ENCODE measurements around the gene GSTP1. TPM values are rescaled to one million over a fixed set of nuclear protein-coding genes. Genes with fewer than 3 reads are reported as not detected.

Gene GSTP1
- total and polyA plus RNA-seq, 9 of the 15 experiments (the other 6 are each of a cell fraction or from before 2014, with no cell fraction given) = 592 to 2,150 (median 1,204) TPM

GRCh38 chr11:67572747-67573419, 10.7 kb upstream of the GSTP1 start (continued):
- TF ChIP-seq, protein P1, sequence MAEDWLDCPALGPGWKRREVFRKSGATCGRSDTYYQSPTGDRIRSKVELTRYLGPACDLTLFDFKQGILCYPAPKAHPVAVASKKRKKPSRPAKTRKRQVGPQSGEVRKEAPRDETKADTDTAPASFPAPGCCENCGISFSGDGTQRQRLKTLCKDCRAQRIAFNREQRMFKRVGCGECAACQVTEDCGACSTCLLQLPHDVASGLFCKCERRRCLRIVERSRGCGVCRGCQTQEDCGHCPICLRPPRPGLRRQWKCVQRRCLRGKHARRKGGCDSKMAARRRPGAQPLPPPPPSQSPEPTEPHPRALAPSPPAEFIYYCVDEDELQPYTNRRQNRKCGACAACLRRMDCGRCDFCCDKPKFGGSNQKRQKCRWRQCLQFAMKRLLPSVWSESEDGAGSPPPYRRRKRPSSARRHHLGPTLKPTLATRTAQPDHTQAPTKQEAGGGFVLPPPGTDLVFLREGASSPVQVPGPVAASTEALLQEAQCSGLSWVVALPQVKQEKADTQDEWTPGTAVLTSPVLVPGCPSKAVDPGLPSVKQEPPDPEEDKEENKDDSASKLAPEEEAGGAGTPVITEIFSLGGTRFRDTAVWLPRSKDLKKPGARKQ (CRISPR knock-in tag; IDR thresholded peaks at IDR 0.05) = no peak
- TF ChIP-seq, protein P2, sequence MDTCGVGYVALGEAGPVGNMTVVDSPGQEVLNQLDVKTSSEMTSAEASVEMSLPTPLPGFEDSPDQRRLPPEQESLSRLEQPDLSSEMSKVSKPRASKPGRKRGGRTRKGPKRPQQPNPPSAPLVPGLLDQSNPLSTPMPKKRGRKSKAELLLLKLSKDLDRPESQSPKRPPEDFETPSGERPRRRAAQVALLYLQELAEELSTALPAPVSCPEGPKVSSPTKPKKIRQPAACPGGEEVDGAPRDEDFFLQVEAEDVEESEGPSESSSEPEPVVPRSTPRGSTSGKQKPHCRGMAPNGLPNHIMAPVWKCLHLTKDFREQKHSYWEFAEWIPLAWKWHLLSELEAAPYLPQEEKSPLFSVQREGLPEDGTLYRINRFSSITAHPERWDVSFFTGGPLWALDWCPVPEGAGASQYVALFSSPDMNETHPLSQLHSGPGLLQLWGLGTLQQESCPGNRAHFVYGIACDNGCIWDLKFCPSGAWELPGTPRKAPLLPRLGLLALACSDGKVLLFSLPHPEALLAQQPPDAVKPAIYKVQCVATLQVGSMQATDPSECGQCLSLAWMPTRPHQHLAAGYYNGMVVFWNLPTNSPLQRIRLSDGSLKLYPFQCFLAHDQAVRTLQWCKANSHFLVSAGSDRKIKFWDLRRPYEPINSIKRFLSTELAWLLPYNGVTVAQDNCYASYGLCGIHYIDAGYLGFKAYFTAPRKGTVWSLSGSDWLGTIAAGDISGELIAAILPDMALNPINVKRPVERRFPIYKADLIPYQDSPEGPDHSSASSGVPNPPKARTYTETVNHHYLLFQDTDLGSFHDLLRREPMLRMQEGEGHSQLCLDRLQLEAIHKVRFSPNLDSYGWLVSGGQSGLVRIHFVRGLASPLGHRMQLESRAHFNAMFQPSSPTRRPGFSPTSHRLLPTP (IDR thresholded peaks at IDR 0.05; ENCODE audit: borderline replicate concordance, extremely low read depth, insufficient read length) = no peak
- TF ChIP-seq KDM1A (IDR thresholded peaks at IDR 0.05) (peak in 1 of 2 experiments; percentile 18; a peak in 1 of 4 replicates), RBFOX2 (IDR thresholded peaks at IDR 0.05; ENCODE audit: low read depth, low read length) (peak; percentile 46), TAF9B (IDR thresholded peaks at IDR 0.05; ENCODE audit: partially characterized antibody) (peak; percentile 48), GTF2F1 (IDR thresholded peaks at IDR 0.05; ENCODE audit: low read depth, low read length) (no peak), RNF2 (IDR thresholded peaks at IDR 0.05) (no peak), NFXL1 (CRISPR knock-in tag; IDR thresholded peaks at IDR 0.05) (no peak), RBM15 (IDR thresholded peaks at IDR 0.05; ENCODE audit: insufficient read depth, low read length) (no peak), CCNT2 (IDR thresholded peaks at IDR 0.05; ENCODE audit: borderline replicate concordance, extremely low read depth, insufficient read length, low read depth, low read length) (no peak), ZNF212 (CRISPR knock-in tag; IDR thresholded peaks at IDR 0.05) (no peak), HDAC8 (tag; IDR thresholded peaks at IDR 0.05) (no peak)
- TF ChIP-seq, protein P3, sequence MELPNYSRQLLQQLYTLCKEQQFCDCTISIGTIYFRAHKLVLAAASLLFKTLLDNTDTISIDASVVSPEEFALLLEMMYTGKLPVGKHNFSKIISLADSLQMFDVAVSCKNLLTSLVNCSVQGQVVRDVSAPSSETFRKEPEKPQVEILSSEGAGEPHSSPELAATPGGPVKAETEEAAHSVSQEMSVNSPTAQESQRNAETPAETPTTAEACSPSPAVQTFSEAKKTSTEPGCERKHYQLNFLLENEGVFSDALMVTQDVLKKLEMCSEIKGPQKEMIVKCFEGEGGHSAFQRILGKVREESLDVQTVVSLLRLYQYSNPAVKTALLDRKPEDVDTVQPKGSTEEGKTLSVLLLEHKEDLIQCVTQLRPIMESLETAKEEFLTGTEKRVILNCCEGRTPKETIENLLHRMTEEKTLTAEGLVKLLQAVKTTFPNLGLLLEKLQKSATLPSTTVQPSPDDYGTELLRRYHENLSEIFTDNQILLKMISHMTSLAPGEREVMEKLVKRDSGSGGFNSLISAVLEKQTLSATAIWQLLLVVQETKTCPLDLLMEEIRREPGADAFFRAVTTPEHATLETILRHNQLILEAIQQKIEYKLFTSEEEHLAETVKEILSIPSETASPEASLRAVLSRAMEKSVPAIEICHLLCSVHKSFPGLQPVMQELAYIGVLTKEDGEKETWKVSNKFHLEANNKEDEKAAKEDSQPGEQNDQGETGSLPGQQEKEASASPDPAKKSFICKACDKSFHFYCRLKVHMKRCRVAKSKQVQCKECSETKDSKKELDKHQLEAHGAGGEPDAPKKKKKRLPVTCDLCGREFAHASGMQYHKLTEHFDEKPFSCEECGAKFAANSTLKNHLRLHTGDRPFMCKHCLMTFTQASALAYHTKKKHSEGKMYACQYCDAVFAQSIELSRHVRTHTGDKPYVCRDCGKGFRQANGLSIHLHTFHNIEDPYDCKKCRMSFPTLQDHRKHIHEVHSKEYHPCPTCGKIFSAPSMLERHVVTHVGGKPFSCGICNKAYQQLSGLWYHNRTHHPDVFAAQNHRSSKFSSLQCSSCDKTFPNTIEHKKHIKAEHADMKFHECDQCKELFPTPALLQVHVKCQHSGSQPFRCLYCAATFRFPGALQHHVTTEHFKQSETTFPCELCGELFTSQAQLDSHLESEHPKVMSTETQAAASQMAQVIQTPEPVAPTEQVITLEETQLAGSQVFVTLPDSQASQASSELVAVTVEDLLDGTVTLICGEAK (IDR thresholded peaks at IDR 0.05) = peak; percentile 26; the same call in 1 of the 2 replicates
- TF ChIP-seq, protein P3 (CRISPR knock-in tag; IDR thresholded peaks at IDR 0.05) = no peak
